ENCODE data around the gene LRIT2. TPM values are rescaled to one million over a fixed set of nuclear protein-coding genes. Genes with fewer than 3 reads are reported as not detected.

The LRIT2 gene, protein sequence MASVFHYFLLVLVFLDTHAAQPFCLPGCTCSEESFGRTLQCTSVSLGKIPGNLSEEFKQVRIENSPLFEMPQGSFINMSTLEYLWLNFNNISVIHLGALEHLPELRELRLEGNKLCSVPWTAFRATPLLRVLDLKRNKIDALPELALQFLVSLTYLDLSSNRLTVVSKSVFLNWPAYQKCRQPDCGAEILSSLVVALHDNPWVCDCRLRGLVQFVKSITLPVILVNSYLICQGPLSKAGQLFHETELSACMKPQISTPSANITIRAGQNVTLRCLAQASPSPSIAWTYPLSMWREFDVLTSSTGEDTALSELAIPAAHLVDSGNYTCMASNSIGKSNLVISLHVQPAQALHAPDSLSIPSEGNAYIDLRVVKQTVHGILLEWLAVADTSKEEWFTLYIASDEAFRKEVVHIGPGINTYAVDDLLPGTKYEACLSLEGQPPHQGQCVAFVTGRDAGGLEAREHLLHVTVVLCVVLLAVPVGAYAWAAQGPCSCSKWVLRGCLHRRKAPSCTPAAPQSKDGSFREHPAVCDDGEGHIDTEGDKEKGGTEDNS
- total RNA-seq (2014; rRNA removed; shearing (Covaris generic)), result not detected in 2 replicates

DNA sequence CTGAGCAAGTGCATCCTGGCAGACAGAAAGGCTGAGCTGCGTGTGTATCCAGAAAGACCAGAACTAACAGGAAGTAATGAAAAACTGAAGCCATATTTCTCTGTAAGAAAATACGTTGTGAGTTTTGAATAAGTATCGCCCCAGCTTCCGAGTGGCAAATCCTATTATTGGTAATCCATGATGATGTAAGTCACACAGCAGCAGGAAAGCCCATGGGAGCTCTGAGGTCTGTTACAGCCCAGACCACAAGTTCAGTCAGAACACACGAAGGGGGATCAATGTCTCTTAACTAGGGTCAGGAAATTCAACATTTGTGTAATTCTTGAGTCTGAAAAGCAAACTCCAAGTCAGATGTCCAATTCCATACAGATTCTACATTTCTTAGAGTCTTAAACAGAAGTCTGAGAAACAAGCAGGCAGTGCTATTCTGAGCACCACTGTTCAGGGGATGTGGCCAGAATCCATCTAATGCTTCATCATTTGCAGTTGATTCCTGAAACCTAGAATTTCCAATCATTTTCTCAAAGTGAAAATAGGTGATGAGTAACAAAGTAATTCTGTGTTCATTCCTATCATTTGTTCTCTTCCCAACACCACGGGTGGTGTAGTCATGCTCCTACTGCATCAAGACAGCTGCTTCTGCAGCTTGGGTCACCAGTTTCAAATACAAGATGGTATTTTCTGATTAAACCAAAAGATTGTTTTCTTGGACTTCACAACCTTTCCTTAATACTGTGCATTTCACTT, at the start of gene LRIT2:
LRIT2 (minus strand) TSS at position 118 of the 747 bp plus-strand sequence; CDS start at position 94, 24 bp downstream.

DNA sequence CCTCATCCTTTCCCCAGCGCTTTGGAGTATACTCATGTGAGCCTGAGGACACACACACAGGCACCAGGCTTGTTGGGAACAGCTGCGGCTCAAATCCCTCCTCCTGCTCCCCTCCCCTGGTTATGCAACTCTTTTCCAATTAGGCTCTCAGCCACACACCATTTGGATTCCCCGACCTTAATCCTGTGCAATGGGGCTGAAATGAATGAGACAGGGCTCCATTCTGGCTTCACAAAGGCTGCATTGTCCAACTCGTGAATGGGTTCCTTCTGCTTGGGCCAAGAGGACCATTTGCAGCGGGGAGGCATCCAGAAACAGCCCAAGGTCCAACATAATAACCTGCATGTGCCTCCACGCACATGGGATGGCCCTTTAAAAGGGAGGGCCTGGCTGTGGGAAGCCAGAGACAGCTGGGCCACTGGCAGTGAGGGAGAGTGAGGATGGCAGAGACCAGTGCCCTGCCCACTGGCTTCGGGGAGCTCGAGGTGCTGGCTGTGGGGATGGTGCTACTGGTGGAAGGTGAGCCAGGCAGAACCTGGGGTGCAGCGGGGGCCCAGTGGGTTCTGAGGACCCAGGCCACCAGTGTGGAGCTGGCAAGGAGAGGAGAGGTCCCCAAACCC, 19.4 kb upstream of the LRIT2 start, which contains the start of gene RGR:
RGR (plus strand) TSS at position 403 of the 620 bp plus-strand sequence; CDS start at position 441, 38 bp downstream.

DNA sequence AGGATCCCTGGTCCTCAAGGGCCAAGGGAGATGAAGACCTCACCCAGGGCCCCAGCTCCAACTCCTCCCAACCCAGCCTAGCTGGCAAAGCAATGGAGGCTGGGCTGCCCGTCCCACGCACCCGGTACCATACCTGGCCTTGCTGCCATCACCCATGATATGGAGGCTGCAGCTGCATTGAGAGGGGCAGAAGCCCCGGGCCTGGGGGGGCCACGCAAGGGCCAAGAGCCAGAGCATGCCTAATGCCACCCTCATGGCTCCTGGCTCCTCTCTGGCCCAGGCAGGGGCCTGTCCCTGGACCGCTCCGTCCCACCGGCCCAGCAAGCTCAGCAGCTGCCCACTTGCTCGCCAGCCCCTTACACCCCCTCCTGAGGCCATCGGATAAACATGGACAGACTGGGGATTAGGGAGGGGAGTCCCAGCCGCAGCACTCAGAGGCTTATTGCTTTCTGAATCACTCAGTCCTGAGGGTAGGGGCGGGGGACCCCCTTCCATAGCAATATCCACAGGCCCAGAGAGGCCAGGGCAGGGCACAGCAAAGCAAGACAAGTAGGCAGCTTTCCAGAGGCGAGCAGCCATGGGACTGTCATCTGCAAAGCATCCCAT, 15.9 kb upstream of the LRIT2 start, which contains the start of gene LRIT1:
LRIT1 (minus strand) TSS at position 362 of the 606 bp plus-strand sequence; CDS start at position 255, 107 bp downstream.

DNA sequence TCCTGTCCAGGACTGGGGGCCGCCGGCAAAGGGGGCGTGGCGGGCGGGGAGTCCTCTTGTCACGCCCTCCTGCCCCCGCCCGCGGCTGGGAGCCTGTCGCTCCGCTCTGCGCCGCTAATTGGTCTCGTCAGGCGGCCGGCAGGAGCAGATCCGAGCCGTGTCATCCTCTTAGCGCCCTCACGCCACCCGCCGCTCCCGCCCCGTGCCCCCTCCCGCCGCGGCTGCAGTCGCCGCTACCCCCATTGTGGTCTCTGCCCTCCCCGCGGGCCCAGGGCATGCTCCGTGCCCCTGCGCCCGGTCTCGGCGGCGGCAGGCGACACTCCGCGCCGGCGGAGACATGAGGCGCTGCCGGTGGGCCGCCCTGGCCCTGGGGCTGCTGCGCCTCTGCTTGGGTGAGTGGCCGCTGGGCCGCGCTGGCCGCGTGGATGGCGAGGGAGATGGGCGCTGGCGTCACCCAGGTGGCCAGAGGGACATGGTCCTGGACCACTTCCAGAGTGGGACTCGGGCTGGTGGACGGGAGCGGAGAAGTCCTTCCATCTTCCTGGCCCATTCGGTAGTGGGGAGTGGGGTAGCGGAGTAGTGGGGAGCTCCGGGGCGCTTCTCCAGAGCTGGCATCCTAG, 30.8 kb downstream of the LRIT2 start, which contains the start of gene CDHR1:
CDHR1 (plus strand) TSS at position 114 of the 620 bp plus-strand sequence; CDS start at position 338, 224 bp downstream.

DNA sequence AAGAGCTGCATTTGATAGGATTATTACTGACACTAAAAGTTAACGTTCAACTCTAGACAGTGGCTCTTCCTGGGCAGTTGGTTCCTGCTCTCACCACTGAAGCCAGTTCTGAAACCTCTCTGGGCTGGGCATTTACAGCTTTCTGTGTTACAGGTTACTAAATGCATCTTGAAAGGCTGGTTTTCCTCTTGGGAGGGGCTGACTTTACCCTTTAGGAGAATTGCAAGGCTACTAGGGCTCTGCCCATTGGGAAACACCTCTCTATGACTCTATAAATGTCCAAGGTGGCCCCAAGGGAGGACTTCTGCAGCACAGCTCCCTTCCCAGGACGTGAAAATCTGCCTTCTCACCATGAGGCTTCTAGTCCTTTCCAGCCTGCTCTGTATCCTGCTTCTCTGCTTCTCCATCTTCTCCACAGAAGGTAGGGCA, 51.8 kb downstream of the LRIT2 start, which contains the start of gene GPR15LG:
GPR15LG (plus strand) TSS at position 301 of the 429 bp plus-strand sequence; CDS start at position 352, 51 bp downstream.

Other genes with a start within 250 kb of the LRIT2 start
- 258 and 276 TPM in 2 replicates for gene GHITM, start 86.0 kb downstream of the LRIT2 start, total RNA-seq (2014; rRNA removed; shearing (Covaris generic))
- not detected in 2 replicates for gene GPR15LG, start 51.7 kb downstream of the LRIT2 start, total RNA-seq (2014; rRNA removed; shearing (Covaris generic))
- gene CDHR1, start 31.0 kb downstream of the LRIT2 start, total RNA-seq (2014; rRNA removed; shearing (Covaris generic)), result 0.30 and 0.50 TPM in 2 replicates
- not detected in 2 replicates for gene LRIT1, start 16.0 kb upstream of the LRIT2 start, total RNA-seq (2014; rRNA removed; shearing (Covaris generic))
- 0.79 and 0.85 TPM in 2 replicates for gene RGR, start 19.5 kb upstream of the LRIT2 start, total RNA-seq (2014; rRNA removed; shearing (Covaris generic))
- gene CCSER2, start 103.0 kb upstream of the LRIT2 start, total RNA-seq (2014; rRNA removed; shearing (Covaris generic)), result 12.1 and 23.1 TPM in 2 replicates

Data from A375 (cell line).